ENCODE measurements around the gene SGK2. TPM values are rescaled to one million over a fixed set of nuclear protein-coding genes. Genes with fewer than 3 reads are reported as not detected.

SGK2 gene
- total RNA-seq, 1 experiment from 2014 or later = 45.6 TPM

- Mint-ChIP-seq H3K27me3 (ENCODE audit: unreplicated experiment) (no peaks in the 10 kb centered on the region), H3K4me3 (ENCODE audit: low read depth, unreplicated experiment) (no peak overlapping the region), H3K36me3 (ENCODE audit: insufficient read depth, unreplicated experiment) (no peaks in the 10 kb centered on the region), H3K4me1 (ENCODE audit: low read depth, unreplicated experiment) (no peaks in the 10 kb centered on the region), H3K27ac (ENCODE audit: unreplicated experiment) (no peak overlapping the region), H3K9me3 (ENCODE audit: low read depth, unreplicated experiment) (no peaks in the 10 kb centered on the region)
- no peak for DNase-seq
- TF ChIP-seq, protein P1, sequence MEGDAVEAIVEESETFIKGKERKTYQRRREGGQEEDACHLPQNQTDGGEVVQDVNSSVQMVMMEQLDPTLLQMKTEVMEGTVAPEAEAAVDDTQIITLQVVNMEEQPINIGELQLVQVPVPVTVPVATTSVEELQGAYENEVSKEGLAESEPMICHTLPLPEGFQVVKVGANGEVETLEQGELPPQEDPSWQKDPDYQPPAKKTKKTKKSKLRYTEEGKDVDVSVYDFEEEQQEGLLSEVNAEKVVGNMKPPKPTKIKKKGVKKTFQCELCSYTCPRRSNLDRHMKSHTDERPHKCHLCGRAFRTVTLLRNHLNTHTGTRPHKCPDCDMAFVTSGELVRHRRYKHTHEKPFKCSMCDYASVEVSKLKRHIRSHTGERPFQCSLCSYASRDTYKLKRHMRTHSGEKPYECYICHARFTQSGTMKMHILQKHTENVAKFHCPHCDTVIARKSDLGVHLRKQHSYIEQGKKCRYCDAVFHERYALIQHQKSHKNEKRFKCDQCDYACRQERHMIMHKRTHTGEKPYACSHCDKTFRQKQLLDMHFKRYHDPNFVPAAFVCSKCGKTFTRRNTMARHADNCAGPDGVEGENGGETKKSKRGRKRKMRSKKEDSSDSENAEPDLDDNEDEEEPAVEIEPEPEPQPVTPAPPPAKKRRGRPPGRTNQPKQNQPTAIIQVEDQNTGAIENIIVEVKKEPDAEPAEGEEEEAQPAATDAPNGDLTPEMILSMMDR (IDR thresholded peaks at IDR 0.05; ENCODE audit: unreplicated experiment) = no peak
- no TSS peak for BruUV-seq (replicated peaks)
- CTCF ChIA-PET = no interaction called here
- intact Hi-C loops (cut with micrococcal nuclease; ENCODE audit: unreplicated experiment) = no loop called here
Measured at GRCh38 chr20:43567477-43567876, 8.7 kb downstream of the SGK2 start.

DNA sequence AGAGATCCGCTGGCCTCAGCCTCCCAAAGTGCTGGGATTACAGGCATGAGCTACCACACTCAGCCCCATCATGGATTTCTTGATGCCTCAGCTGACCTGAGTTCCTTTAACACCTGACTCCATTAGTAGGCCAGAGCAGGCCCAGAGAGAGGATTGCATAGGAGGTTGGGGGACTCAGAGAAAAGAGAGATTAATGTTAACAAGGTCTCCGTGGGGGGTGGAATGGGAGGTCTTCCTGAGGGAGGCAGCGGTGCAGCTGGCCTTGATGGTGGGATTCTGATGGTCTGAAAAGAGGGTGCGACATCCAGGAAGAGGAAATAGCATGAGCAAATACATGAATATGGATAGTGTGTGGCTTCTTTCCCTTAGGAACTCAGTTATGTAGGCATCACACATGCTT lies 9.9 kb downstream of the SGK2 start:
- CTCF ChIA-PET = interaction anchor here (0.5 to 1.6 kb wide), 3 partner anchors 10 to 22 kb away, joined by 3 to 6 read pairs (median 4); partner anchors contain the start of genes IFT52 and SGK2
- Mint-ChIP-seq H3K9me3 (ENCODE audit: low read depth, unreplicated experiment) (no peaks in the 10 kb centered on the region), H3K27me3 (ENCODE audit: unreplicated experiment) (no peaks in the 10 kb centered on the region), H3K4me1 (ENCODE audit: low read depth, unreplicated experiment) (no peaks in the 10 kb centered on the region), H3K36me3 (ENCODE audit: insufficient read depth, unreplicated experiment) (peaks cover 4% of the 10 kb centered on the region), H3K27ac (ENCODE audit: unreplicated experiment) (no peak overlapping the region), H3K4me3 (ENCODE audit: low read depth, unreplicated experiment) (no peak overlapping the region)
- no peak for DNase-seq
- TF ChIP-seq, protein P1 (IDR thresholded peaks at IDR 0.05; ENCODE audit: unreplicated experiment) = no peak
- no TSS peak for BruUV-seq (replicated peaks)
- intact Hi-C loops (cut with micrococcal nuclease; ENCODE audit: unreplicated experiment) = no loop called here

- no peak overlapping the region for H3K27ac Mint-ChIP-seq (ENCODE audit: unreplicated experiment)
- TF ChIP-seq, protein P1 (IDR thresholded peaks at IDR 0.05; ENCODE audit: unreplicated experiment) = no peak
- peaks cover 4% of the 10 kb centered on the region for H3K36me3 Mint-ChIP-seq (ENCODE audit: insufficient read depth, unreplicated experiment)
- BruUV-seq (replicated peaks) = no TSS peak
- no peak overlapping the region for H3K4me3 Mint-ChIP-seq (ENCODE audit: low read depth, unreplicated experiment)
- no peaks in the 10 kb centered on the region for H3K9me3 Mint-ChIP-seq (ENCODE audit: low read depth, unreplicated experiment)
- DNase-seq = no peak
- intact Hi-C loops (cut with micrococcal nuclease; ENCODE audit: unreplicated experiment) = no loop called here
- H3K4me1 Mint-ChIP-seq (ENCODE audit: low read depth, unreplicated experiment) = no peaks in the 10 kb centered on the region
- no peaks in the 10 kb centered on the region for H3K27me3 Mint-ChIP-seq (ENCODE audit: unreplicated experiment)
- CTCF ChIA-PET = interaction anchor here (1.5 to 1.6 kb wide), 2 partner anchors 11 to 21 kb away, joined by 4 to 6 read pairs; partner anchors contain the start of genes IFT52 and SGK2
Measured at GRCh38 chr20:43569282-43569681, 10.5 kb downstream of the SGK2 start.

- CTCF ChIA-PET = interaction anchor here (0.5 to 1.6 kb wide), 2 partner anchors 12 to 52 kb away, joined by 6 read pairs; partner anchors contain the start of gene SGK2
- H3K27me3 Mint-ChIP-seq (ENCODE audit: unreplicated experiment) = no peaks in the 10 kb centered on the region
- TF ChIP-seq, protein P1 (IDR thresholded peaks at IDR 0.05; ENCODE audit: unreplicated experiment) = no peak
- H3K4me1 Mint-ChIP-seq (ENCODE audit: low read depth, unreplicated experiment) = no peaks in the 10 kb centered on the region
- peaks cover 4% of the 10 kb centered on the region for H3K36me3 Mint-ChIP-seq (ENCODE audit: insufficient read depth, unreplicated experiment)
- intact Hi-C loops (cut with micrococcal nuclease; ENCODE audit: unreplicated experiment) = no loop called here
- no TSS peak for BruUV-seq (replicated peaks)
- DNase-seq = no peak
- no peaks in the 10 kb centered on the region for H3K9me3 Mint-ChIP-seq (ENCODE audit: low read depth, unreplicated experiment)
- H3K4me3 Mint-ChIP-seq (ENCODE audit: low read depth, unreplicated experiment) = no peak overlapping the region
- no peak overlapping the region for H3K27ac Mint-ChIP-seq (ENCODE audit: unreplicated experiment)
Measured at GRCh38 chr20:43570496-43570895, 11.7 kb downstream of the SGK2 start.

Data from Calu3 (cell line).